Stimulated activated CD8-positive, alpha-beta memory T cell treated with anti-CD3 and anti-CD28 coated beads, Interleukin-4, amount 100 ng/mL, for 1 hour (primary cell): ENCODE measurements around the gene PAFAH1B2.
"Not testable (repeated sequence)": the region's sequence is repeated elsewhere in the genome, so short reads cannot be mapped to it uniquely, and the experiment has no call there.

Source experiments
- DNase-seq, 2 donors: peaks; one replicate each; pipeline ENCODE4 v3.0.0-alpha.2; 2020; ENCODE audit warnings: low read depth in 2 of 2, low spot score in 1 of 2

Gene PAFAH1B2, protein sequence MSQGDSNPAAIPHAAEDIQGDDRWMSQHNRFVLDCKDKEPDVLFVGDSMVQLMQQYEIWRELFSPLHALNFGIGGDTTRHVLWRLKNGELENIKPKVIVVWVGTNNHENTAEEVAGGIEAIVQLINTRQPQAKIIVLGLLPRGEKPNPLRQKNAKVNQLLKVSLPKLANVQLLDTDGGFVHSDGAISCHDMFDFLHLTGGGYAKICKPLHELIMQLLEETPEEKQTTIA

GRCh38 chr11:117143871-117144476, at the start of gene PAFAH1B2:
TSS of gene PAFAH1B2 (plus strand) at chr11:117144287. CDS start at chr11:117152448, 8,161 bp downstream.
- DNase-seq = peak; percentile 87 to 89

GRCh38 chr11:117094776-117095175, 49.3 kb upstream of the PAFAH1B2 start:
- DNase-seq = no peak

- no peak for DNase-seq
These were observed 48.6 kb upstream of the PAFAH1B2 start for GRCh38 chr11:117095284-117096161.

DNA sequence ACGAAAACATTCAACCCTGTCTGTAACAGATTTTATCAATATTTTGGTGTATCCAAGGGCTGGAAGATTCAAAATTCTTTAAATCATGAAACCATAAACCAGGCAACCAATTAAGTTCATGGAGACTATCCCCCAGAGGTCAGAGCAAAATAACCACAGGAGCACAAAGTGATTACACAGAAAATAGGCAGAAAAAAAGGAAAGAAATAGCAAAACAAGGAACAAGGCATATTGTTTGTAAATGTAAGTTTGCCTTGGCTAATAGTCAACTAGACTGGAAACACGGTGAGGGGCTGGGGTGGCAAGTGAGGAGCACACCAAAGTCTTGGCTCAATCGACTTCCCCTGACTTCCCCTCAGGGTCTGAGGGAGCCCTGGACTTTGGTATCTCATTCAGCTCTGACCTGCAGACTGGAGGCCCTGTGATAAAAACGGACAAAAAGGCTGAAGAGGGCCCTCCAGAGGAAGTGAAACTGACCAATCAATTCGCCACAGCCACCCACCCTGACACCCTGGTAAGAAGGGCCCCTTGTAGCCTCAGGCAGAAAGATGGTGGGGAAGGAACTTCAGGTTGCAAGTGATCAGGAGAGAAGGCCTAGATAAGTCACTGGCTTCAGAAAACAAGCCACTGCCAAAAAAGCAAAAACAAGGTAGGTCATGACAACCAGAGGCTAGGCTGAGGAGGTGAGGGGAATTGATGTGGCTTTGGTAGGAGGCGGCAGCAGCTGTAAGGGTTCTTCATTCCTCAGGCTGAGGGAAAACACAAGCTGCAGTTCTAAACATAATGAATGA, 47.7 kb upstream of the PAFAH1B2 start:
- no peak for DNase-seq

DNA sequence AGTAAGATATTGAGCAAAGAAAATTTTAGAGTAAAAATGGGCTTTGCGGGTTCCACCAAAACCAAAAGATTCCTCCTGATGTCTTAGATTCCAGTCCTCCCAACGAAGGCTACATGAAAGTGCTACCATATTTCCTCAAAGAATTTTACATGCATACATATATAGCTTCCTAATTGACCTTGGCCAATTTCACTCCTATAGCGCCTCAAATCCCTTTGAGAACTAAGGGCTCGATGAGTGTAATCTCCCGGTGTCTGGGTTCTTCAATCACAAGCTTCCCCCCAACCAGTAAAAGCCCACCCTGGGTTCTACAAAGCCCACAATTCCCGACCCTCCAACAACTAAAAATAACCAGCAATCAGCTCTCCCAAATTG, 47.1 kb upstream of the PAFAH1B2 start:
- DNase-seq = no peak

GRCh38 chr11:117097389-117098268, 46.5 kb upstream of the PAFAH1B2 start:
- DNase-seq = no peak

- peak; percentile 86 for DNase-seq
These were observed 45.5 kb upstream of the PAFAH1B2 start, which contains the start of gene SIK3 for GRCh38 chr11:117098269-117099232. TSS of gene SIK3 (minus strand) at chr11:117098428. CDS start at chr11:117098415, 13 bp downstream.

DNA sequence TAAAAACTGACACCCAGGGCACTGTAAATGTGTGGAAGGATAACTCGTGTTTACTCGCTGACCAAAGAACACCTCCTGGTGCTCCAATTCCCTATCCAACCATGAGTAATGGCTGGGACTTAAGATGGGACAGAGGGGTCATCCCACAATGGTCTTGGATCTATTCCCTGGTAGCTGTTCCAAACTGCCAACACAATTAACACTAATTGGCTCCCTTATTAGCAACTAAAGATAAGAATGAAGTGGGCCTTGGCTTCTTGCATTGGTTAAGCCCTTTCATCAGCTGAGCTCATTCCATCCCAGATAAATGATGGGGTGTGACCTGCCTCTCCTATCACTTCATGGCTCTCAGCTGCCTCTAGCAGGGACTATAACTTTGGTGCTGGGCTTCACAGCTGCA, 44.4 kb upstream of the PAFAH1B2 start:
- no peak for DNase-seq

GRCh38 chr11:117100556-117100955, 43.5 kb upstream of the PAFAH1B2 start:
- DNase-seq = no peak

DNA sequence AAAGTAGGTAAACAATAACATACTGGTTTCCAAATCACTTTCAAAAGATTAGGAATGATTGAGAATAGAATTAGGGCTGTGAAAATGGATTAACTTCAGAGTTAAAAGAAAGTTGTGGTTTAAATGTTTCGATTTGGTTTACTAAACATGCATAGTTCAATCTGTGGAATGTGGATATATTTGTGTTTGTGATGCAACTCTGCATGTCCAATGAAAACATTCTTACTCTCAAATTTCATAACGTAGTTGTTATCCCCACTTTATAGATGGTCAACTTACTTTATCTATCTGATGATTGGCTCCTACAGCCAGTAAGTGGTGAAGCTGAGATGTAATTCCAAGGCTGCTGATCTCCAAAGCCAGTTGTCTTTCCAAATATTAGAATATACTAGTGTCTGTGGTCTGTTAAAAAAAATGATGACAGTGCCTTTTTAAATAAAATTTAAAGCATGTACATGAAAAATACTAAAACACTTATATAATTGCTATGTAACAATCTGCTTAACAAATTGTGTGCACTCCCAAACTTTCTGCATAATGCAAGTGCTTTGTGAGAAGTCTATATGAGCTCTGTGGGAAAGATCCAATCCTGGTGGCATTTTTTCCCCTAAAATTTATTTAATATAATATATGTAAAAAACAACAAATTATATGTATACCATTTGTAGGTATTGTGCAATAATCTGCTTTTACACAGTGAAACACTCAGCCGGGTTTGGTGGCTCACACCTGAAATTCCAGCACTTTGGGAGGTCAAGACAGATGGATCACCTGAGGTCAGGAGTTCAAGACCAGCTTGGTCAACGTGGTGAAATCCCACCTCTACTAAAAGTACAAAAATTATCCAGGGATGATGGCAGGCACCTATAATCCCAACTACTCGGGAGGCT, 36.1 kb upstream of the PAFAH1B2 start:
- DNase-seq = no peak

GRCh38 chr11:117110294-117110950, 33.7 kb upstream of the PAFAH1B2 start:
- DNase-seq = no peak

DNA sequence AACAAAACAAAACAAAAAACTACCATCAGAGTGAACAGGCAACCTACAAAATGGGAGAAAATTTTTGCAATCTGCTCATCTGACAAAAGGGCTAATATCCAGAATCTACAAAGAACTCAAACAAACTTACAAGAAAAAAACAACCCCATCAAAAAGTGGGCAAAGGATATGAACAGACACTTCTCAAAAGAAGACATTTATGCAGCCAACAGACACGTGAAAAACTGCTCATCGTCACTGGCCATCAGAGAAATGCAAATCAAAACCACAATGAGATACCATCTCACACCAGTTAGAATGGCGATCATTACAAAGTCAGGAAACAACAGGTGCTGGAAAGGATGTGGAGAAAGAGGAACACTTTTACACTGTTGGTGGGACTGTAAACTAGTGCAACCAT, 31.6 kb upstream of the PAFAH1B2 start:
- DNase-seq = not testable (repeated sequence)

GRCh38 chr11:117112939-117113338, 31.1 kb upstream of the PAFAH1B2 start:
- not testable (repeated sequence) for DNase-seq

DNA sequence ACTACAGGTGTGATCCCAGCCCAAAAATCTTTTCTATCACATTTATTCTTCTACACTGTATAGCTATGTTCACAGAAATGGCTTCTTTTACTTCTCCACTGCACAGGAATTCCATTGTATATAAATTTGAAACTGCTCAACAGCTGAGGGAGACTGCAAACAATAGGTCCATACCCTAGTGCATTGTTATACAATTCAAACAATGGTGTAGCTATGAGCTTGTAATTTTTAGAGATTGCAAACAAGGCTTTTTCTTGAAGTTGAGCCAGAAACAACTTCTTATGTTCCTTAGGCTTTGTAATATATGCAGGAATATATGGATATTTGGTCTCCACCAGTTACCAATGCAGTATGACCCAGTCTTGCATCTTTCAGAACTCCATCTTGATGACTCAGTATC, 26.4 kb upstream of the PAFAH1B2 start:
- DNase-seq = no peak

GRCh38 chr11:117121176-117121575, 22.9 kb upstream of the PAFAH1B2 start:
- DNase-seq = no peak

DNA sequence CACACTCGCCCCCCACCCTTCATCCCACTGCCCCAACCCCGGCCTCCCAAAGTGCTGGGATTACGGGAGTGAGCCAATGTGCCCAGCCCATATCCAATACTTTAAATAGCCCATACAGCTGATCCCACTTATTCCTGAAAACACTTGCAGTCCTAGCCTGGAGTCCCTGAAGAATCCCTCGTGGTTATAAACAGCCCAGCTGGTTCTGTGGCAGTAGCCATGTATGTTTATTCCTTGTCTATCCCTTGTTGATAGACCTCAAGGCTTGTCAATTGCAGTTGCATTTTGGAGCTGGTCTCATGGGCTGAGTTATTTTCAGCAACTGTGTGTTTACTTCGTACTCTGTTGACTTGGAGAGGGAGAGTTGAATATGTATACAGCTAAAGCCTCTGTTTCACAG, 21.5 kb upstream of the PAFAH1B2 start:
- DNase-seq = no peak

DNA sequence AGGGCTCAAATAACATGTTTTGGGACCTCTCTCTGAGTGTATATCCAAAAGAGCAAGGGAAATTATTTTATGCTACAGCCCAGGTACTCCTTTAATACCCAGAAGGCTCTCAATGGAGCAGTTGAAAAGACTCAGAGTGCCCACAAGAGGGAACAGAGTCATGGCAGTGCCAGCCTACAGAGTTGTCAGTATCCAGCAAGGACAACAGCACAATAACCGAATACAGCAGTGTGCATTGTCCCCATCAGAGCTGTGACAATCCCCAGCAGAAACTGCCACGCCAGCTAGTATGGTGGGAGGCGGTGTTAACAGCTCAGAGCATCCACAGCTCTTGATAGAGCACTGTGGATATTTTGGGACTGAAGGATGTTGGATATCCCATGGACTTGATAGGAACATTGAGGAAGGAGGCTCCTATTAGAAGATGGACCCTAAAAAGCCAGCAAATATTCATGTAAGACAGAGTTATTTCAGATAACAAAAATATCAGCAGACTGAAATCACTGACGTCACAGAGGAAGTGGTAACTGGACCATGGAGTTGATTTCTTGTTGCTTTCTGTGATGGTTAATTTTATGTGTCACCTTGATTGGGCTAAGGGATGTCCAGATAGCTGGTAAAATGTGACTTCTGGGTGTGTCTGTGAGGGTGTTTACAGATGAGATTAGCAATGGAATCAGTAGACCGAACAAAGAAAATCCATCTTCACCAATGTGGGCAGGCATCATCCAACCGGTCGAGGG, 17.7 kb upstream of the PAFAH1B2 start:
- DNase-seq = no peak
